GM06990 (cell line): ENCODE measurements around the gene MAML3.

Source experiments
- DNase-seq: peaks from one replicate; pipeline ENCODE4 v3.0.0-alpha.2; 2011; ENCODE audit not compliant: insufficient read length; ENCODE audit errors: extremely low read depth
- H3K27me3 ChIP-seq: replicated peaks from 2 replicates; pipeline ENCODE4 v1.6.0; 2011; ENCODE audit warnings: low read length; ENCODE audit not compliant: control insufficient read depth, insufficient read depth
- H3K36me3 ChIP-seq: 2 replicates; pipeline ENCODE4 v1.5.1; 2011; ENCODE audit warnings: low read length; ENCODE audit not compliant: control insufficient read depth, insufficient read depth
- H3K4me3 ChIP-seq: replicated peaks from 2 replicates; pipeline ENCODE4 v1.5.1; 2011; ENCODE audit warnings: low read depth, mild to moderate bottlenecking, control low read depth, low read length
- TF ChIP-seq, protein P1 (sequence below): IDR thresholded peaks from 2 replicates; pipeline ENCODE4 v1.5.1; 2011; ENCODE audit warnings: low read length, control low read depth, mild to moderate bottlenecking, inconsistent platforms; ENCODE audit not compliant: insufficient read depth, poor library complexity, severe bottlenecking

MAML3 gene

DNA sequence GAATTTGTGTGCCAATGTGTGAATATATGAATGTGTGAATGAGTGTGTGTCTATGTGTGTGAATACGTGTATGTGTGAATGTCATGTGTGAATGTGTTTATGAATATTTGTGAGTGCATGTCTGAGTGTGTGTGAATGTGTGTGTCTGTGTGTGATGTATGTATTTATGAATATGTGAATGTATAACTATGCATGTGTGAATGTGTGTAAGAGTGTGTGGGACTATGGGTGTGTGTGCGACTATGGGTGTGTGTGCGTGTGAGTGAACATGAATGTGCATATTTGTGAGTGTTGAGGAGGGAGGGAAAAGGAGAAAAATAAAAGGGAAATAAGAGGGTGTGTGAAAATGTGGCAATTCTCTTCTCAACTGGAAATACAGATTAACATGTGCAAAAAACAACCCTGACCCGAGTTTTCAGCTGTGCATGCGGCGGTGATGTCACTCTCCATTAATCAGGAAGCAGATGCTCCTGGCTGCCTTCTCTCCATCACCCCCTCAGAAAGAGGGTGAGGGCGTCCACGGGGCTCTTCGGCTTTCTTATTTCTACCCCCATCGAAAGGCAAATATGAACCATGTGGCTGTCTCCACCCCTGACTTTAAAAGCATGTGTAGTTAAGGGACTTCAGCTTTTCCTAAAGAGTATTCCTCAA is 219.8 kb downstream of the MAML3 start:
- H3K36me3 ChIP-seq = no peaks in the 10 kb centered on the region
- no peak overlapping the region for H3K4me3 ChIP-seq
- DNase-seq = no peak
- TF ChIP-seq, protein P1, sequence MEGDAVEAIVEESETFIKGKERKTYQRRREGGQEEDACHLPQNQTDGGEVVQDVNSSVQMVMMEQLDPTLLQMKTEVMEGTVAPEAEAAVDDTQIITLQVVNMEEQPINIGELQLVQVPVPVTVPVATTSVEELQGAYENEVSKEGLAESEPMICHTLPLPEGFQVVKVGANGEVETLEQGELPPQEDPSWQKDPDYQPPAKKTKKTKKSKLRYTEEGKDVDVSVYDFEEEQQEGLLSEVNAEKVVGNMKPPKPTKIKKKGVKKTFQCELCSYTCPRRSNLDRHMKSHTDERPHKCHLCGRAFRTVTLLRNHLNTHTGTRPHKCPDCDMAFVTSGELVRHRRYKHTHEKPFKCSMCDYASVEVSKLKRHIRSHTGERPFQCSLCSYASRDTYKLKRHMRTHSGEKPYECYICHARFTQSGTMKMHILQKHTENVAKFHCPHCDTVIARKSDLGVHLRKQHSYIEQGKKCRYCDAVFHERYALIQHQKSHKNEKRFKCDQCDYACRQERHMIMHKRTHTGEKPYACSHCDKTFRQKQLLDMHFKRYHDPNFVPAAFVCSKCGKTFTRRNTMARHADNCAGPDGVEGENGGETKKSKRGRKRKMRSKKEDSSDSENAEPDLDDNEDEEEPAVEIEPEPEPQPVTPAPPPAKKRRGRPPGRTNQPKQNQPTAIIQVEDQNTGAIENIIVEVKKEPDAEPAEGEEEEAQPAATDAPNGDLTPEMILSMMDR = no peak
- no peaks in the 10 kb centered on the region for H3K27me3 ChIP-seq

GRCh38 chr4:139933541-139933940 is 220.4 kb downstream of the MAML3 start:
- H3K4me3 ChIP-seq = no peak overlapping the region
- DNase-seq = no peak
- H3K36me3 ChIP-seq = no peaks in the 10 kb centered on the region
- TF ChIP-seq, protein P1 = no peak
- H3K27me3 ChIP-seq = no peaks in the 10 kb centered on the region

DNA sequence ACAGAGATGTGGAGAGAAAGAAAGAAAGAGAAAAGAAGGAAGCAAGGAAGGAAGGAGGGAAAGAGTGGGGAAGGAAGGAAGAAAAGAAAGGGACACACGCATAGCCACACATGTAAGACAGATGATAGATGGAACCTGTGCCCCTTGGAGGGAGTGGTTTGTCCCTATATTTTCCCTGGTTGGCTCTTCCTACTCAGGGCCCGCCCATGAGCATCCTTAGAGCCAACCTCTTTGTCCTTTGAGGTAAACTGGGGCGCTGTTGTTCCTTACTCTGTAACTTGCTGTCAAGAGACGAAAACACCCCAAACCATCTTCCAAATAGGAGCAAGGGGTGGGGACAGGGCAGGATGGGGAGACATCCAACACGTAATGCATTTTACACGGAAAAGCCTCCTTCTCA is 220.9 kb downstream of the MAML3 start:
- Histone ChIP-seq H3K36me3 (no peaks in the 10 kb centered on the region), H3K27me3 (no peaks in the 10 kb centered on the region), H3K4me3 (no peak overlapping the region)
- TF ChIP-seq, protein P1 = no peak
- DNase-seq = no peak

GRCh38 chr4:139924782-139925181 is 229.2 kb downstream of the MAML3 start:
- Histone ChIP-seq H3K4me3 (no peak overlapping the region), H3K27me3 (peaks cover 2% of the 10 kb centered on the region), H3K36me3 (no peaks in the 10 kb centered on the region)
- no peak for DNase-seq
- TF ChIP-seq, protein P1 = no peak

DNA sequence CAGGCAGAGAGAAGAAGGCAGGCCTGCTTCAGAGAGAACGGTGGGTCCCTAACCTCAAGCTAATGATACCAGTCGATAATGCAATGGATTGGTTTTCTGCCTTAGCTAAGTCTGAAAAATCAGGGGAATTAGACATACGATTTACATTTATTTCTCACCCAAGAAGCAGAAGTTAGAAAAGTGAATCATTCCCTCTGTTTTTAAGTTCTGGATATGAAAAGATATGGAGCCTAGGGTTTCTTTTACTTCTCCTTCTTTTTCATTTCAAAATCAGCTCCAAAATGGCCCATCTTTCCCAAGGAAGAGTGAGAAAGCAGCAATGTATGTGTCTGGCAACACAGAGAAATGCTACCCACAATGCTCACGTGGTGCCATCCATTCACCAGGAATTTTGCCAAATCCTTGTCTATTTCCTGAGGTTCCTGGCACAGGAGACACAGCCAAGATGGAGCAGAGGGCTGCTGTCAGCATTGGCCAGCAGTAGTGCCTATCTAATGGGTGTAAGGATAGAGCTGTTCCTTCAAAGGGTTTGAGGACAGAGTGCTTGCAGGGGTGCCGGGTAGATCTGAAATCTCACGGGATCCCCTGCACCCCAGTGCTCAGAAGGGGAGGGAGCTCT is 231.5 kb downstream of the MAML3 start:
- H3K36me3 ChIP-seq = no peaks in the 10 kb centered on the region
- TF ChIP-seq, protein P1 = no peak
- H3K4me3 ChIP-seq = no peak overlapping the region
- peaks cover 2% of the 10 kb centered on the region for H3K27me3 ChIP-seq
- DNase-seq = no peak
